Measurements from ENCODE around the gene RUBCNL. TPM values are rescaled to one million over a fixed set of nuclear protein-coding genes. Genes with fewer than 3 reads are reported as not detected.

Gene RUBCNL
- total RNA-seq (2022; extraction: Qiagen RNA extraction; ENCODE audit: low read depth), result 0.07 to 0.13 TPM in 2 of 5 replicates, not detected in the others

GRCh38 chr13:46387064-46387851 is at the start of gene RUBCNL:
Gene RUBCNL, minus strand, starts transcription at chr13:46387252. Its CDS starts 14,777 bp downstream, at chr13:46372475.

Other genes starting within 250 kb of the RUBCNL start
- gene LCP1, start 205.1 kb downstream of the RUBCNL start, total RNA-seq (2022; extraction: Qiagen RNA extraction; ENCODE audit: low read depth), result 0.07 to 0.25 TPM (median 0.13 TPM) in 5 replicates
- not detected in 5 replicates for gene LRRC63, start 175.3 kb downstream of the RUBCNL start, total RNA-seq (2022; extraction: Qiagen RNA extraction; ENCODE audit: low read depth)
- 5.4 to 8.9 TPM (median 8.2 TPM) in 5 replicates for gene LRCH1, start 165.9 kb upstream of the RUBCNL start, total RNA-seq (2022; extraction: Qiagen RNA extraction; ENCODE audit: low read depth)

All from A549 treated with RU486 at 1 μM for 4 hours (cell line).